ENCODE results near the gene TALDO1.

The TALDO1 gene

DNA sequence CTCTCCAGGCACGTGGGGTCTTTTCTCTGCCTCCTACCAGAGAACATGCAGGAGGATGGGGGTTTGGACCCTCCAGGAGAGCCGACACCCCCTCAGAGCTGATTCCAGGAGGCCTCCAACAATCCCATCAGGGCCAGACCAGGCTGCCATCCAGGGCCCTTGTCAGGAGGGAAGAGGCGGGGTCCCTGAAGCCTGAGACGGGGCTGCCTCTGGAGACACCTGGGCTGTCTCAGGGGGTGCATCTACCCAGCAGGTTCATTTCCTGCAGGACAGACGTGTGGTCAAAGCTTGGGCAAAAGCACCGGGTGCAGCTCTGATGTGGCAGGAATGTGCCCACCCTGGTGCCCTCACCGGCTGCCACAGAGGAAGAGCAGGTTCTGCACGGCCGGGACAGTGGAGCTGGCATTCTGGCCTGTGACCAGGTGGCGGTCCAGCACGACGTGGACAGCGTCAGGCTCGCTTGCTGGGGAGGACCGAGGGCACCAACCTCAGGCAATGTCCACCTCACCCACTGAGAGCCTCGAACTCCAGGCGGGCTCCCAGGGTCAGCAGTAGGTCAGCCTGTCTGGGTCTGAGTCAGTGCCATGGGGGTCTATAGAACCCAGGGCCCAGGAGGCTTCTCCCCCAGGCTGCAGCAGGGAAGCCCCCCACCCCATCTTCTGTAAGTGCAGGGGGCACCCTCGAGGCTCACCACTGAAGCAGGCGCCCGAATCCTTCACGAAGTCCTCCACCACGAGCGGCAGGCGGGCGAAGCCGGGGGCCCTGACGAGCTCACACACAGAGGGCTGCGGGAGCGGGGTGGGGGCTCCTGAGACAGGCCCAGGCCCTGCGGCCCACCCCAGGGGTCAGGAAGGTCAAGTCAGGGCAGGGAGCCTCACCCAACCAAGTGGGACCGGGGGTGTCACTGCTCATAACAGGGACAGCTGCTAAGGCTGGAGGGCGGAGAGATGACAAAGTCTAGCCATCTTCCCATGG, 23.7 kb downstream of the TALDO1 start:
- DNase-seq: no peak

DNA sequence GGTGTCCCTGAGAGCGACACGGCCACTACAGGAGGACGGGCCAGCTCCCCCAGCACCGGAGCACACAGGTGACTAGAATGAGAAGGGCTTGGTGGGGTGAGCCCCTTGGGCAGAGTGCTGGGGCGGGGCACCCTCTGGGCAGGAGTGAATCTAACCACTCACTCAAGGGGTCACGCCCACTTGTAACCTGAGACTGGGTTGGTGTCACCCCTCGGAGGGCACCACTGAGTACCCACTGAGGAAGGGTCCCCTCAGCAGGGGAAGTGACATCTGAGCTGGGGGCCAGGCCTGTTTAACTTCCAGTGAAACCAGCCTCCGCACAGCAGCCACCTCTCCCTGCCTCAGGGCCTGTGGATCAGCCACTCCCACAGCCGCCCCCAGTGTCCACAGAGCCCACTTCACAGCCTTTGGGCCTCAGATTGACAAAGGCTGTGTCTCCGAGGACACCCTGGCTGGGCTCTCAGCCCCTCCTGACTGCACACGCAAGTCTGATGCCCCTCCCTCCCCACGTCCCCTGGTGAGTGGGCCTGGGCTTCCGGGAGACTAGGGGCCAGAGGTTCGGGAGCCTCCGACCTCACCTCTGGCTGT, 24.4 kb downstream of the TALDO1 start:
- DNase-seq: no peak

DNA sequence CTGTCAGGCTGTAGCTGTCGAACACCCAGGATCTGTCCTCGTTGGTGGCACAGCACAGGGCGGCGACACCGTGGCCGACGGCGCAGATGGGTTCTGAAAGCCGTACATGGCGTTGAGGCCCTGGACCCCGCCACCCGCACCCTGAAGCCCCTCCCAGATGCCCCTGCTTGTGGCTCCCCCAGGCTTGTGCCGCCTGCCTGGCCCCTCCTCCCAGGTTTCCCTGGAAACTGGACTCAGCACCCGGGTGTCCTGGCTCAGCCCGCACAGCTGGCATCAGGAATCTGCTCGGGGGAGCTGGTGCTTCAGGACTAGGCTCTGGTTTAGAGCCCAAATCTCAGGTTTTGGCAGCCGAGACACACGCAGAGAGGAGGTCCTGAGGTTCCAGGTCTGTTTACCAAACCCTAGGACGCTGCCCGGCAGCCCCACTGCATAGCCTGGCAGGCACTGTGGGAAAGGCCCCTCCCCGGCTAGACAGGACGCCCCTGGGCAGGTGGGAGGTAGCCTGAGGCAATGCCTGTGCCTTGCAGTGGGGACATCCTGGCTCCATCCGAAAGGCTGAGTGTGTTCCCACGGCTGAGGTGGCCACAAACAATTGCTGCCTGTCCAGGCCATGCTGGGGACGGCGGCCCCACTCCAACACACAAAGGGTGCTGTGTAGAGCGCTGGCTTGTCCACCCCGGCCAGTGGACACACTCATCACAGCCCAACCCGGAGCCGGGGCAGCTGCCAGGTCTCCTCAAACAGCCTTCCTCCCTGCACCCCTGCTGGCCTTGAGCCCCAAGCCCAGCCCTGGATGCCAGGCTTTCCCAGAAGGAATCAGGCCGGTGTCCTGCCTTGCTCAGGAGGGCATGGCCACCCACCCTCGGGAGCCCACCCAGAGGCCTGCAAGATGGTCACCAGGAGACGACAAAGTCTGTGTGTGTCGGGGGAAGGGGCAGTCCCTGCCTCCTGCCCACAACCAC, 25.4 kb downstream of the TALDO1 start:
- no peak for DNase-seq

DNA sequence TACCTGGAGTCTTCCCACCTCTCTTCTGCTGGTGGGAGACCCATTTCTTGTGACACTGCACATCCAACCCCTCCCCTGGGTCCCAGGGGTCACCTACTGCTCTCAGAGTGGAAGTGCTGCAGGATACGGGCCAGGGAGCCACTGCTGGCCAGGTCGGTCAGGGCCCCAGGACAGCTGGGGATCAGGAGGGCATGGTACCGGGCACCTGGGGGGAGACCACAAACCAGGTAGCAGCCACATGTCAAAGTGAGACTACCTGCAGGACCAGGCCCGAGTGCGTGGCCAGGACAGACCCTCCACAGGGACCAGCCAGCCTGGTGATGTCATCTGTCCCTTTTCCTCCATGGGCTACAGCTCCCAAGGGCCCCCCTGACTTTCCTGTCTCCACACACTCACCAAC, 26.2 kb downstream of the TALDO1 start:
- no peak for DNase-seq

DNA sequence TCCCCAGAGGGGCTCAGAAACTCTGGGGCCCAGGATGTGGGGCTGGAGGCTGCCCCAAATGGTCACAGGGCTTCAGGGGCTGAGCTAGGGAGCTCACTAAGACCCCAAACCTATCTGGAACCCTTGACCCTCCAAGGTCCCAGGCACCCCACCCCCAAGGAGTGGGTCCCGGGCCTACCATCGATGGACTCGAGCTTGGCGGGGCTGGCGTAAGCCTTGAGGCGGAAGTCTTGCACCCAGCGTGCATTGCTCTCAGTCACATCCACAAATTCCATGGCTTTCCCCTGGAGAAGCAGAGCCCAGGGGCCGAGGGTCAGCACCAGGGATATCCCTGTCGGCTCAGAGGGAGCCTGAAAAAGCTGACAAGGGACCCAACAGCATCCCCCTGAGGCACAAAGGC, 26.6 kb downstream of the TALDO1 start:
- DNase-seq: no peak

DNA sequence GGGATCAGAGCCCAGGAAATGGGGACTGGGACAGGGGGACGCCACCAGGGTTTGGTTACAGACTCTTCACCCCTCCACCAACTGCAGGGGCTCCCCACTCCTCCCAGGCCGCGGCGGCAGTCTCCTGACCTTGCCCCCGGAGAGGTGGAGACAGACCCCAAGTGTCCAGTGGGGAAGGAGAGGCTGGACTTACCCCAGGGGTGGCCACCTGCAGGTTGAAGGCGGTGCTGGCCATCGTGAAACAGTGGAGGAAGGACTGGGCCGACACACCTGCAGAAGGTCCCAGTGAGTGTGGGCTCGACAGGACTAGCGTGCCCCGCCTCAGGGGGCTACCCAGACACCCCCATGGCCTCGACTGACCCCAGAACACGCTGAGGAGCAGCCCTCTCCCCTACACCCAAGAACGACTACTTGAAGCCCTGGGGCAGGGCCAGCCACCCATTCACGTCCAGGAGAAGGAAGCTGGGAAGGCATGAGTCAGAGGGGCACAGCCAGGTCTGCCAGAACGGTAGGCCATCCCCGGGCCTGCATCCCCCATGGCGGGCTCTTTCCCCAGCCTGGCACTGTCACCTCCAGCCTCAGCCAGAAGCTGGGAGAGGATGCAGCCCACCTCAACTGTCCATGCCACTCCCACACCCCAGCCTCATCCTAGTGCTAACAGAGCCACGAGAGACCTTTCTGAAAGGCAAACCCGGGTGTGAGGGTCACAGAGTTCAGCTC, 27.8 kb downstream of the TALDO1 start:
- DNase-seq: no peak

DNA sequence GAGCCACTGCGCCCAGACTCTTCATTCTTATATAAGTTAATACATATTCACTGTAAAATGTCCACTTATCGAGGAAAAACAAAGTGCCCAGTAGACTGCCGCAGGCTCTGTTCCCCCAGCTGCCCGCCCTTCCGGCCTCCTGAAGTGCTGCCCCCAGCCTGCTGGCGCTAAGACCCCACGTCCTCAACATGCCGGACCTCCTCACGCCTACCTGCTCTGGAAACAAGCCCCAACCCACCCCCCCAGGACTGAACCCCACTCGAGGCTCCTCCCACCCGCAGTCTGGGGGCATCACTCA, 28.9 kb downstream of the TALDO1 start:
- no peak for DNase-seq

DNA sequence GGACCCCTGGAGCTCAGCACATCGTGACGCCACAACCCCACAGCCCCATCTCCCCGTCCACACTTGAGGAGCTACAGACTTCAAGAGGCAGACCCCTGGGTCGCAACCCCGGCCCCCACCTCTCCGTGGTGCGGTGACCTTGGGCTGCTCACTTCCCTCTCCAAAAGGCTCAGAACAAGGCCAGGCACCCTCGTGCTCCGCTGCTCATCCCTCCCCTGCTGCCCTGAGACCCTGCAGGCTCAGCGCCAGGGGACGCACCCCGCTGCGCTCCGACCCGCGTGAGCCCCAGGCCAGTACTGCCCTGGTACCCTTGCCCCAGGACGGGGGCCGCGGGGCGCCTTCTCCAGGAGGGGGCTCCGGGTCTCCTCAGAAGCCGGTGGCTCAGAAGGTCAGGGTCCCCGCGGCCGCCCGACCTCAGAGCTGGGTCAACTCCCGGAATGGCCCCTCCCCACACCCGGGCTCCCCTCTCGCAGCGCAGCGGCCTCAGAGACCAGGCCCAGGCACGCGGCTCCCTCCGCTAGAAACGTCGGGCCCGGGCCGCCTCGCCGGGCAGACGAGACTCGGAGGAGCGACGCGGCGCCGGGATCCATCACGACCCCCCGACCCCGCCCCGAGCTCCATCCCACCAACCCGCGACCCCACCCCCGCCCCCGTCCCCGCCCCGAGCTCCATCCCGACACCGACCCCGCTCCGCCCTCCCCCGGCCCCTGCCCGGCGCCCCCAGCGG, 29.5 kb downstream of the TALDO1 start:
- DNase-seq: no peak

DNA sequence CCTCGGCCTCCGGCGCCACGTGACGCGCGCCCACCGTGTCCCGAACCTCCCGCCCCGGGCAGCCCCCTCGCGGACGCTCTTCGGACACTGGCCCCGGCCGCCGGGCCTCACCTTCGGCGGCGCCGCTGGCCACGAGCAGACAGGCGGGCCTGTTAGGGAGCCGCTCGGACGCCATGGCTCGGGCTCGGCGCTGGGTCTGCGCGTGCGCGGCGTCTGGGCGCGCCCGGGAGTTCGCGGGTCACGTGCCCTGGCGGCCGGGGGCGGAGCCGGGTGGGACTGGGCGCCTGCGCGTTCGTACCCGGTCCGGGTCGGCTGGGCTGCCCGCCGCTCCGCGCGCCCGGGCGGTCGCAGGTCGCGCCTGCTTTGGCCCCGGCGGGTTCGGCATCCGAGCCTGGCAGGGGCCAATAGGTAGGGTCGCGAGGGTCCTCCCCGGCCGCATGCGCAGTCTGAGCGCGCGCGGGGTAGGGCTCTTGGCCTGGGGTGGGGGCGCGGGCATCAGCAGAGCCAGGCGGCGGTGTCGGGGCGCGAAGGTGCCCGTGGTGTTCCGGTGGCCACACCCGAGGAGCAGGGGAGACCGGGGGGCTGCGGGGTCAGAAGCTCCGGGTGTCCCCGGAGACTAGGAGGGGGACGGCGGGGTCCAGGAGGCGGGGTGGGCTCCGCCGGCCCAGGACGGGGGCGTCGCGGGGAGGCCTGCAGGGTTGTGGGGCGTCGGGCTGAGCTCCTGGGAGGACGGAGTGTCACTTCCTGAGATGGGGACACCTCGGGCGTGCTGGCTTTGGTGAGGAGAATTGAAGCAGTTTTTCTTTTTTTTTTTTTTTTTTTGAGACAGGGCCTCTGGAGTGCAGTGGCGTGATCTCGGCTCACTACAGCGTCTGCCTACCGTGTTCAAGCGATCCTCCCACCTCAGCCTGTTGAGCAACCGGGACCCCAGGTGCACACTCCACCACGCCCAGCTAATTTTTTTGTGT, 30.3 kb downstream of the TALDO1 start, which contains the start of gene GATD1:
TSS of gene GATD1 (minus strand) at position 200 of the 968 bp plus-strand sequence. CDS start at position 175, 25 bp downstream.
- DNase-seq: peak; percentile 92

DNA sequence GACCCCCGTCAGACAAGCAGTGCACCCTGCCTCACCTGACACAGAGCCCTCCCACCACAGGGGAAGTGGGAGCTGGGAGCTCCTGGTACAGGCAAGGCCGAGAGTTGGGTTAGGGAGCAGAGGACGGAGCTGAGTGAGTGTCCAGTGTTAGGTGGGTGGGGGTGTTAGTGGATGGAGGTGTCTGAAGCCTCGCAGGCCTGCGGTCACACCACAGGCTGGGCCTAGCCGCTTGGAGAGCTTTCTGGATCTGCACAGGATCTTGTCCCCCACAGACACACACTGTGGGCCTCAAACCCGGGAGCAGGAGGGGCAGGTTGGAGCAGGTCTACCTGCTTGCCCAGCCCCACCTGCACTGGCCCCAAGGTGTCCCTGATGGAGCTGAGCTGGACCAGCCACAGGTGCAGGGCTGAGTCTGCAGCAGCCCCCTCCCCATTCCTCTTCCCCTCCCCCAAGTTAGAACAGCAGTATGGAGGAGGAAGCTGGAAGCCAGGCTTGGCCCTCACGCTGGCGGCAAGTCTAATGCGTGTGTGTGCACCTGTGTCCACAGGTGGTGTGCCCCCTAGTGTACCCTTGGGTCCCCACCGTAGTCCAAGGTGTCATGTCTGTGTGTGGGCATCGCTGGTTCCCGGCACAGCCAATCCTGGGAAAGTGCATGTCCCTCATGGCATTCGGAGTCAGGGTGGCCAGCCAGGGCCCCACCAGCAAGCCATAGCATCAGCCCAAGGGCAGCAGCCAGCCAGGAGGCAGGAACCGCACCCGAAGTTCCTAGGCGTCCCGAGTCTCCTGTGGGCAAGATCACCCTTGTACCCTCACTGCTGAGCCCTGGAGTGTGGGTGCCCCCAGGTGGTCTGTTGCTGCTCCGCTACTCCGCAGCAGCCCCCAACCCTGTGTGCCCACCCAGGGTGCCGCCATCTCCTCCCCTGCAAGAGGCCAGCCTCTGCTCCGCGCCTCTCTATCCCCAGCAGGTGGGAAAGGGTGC, 32.0 kb downstream of the TALDO1 start:
- no peak for DNase-seq

DNA sequence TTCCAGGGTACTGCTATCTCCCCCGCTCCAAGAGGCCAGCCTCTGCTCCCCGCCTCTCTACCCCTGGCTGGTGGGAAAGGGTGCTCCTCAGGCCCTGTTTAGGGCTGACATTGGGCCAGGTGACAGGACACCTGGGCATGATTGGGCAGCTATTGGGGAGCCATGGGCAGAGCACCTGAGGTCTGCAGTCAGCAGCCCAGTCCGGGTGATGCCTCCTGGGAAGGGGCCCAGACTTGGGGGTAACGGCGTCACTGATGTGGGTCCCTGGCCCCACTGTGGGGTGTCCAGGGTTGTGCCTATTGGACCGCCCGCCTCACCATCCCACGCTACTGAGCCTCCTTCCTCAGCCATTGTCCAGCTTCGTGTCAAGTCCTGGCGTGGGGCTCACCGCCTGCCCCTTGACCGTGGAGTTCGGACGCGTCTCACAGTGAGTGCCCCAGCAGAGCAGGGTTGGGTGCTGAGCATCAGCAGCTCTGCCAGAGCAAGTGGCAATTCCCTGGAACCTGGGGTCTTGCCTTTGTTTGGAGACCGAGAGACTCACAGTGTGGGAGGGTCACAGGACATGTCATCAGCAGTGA, 32.8 kb downstream of the TALDO1 start:
- DNase-seq: no peak

DNA sequence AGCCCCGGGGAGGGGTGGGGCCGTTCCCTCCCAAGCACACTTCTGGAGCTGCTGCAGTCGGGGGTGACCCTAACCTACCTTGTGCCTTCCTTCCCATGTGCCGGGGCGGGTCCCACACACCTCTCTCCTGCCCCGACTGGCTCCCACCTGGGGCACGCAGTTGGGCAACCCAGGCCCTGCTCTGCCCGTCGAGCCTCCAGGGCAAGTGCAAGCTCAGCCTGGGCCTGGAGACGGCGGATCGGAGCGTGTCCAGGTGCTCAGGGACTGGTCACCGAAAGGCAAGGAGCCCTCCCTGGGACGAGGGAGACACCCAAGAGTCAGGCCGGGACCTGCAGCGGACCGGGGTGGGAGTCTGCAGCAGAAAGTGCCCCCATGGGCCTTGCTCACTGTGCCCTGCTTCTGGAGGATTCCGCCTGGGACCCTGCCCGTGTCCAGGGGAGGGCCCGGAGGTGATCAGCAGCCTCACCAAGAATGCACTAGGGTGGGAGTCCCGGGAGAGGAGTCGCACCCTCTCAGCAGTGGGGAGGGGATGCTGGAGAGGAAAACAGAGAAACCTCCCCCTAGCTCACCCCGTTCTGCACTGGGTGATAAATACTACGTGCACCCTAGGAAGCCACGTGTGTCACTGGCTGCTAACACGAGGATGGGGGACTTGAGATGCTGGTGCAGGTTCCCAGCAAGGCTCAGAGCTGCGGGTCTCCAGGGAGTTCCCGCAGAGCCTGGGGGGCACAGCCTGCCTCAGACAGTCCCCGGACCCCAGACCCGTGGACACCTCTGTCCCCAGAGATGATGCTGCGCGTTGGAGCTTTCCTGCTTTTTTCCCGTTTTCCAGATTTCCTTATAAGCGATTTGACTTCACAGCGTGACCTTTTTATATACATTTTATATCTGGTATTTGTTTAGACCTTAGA, 35.3 kb downstream of the TALDO1 start:
- DNase-seq: no peak

DNA sequence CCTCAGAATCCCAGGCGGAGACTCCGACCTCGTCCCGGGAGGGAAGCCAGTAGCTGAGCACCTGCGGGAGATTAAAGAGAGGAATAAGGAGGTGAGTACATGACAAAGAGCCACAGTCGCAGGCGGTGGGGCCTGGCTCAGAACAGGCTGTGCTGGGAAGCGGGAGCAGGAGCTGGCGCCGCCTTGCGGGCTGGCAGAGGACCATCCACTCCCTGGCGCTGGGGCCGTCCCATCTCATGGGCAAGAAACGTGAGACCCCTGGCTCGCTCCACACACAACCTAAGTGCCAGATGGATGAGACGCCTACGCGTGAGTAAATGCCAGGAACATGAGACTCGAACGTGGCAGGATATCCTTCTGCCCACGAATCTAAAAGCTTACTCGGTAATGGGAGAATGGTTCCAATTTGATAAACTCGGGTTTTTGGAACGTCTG, 36.3 kb downstream of the TALDO1 start:
- no peak for DNase-seq

DNA sequence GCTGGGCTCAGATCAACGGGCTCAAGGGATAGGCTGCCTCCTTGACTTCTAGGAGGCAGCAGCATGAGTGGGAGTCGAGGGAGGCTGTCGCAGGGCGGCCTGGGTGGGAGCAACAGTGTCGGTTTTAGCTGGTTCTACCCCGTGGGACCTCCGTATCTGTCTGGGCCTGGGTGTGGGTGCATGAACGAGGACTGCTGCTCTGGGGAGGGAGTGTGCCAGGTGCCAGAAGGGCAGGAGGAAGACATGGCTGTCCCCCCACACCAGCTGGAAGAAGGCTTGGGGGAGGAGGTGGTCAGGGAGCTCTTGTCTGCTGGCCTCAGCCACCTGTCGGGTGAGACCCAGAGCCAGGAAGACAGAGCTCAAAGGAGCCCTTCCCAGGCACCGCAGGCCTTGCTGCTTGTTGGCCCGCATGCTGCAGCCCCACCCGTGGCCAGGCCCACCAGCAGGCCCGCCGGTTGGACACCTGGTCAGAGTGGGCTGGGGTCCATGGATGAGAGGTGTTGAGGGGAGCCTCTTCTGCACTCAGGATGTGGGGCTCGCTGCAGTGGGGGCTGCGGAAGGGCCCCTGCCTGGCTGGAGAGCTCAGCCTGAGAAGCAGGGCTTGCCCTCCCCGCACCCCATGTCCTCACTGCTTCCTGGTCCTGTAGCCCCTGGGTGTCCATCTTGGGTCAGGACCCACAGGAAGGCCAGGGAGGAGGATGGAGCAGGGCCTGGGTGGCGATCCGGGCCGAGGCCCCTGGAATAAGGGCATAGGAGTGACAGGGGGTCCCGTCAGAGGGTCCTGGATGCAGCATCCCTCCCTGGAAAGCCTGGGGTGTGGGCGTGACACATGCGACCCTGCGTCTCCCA, 39.2 kb downstream of the TALDO1 start:
- no peak for DNase-seq

DNA sequence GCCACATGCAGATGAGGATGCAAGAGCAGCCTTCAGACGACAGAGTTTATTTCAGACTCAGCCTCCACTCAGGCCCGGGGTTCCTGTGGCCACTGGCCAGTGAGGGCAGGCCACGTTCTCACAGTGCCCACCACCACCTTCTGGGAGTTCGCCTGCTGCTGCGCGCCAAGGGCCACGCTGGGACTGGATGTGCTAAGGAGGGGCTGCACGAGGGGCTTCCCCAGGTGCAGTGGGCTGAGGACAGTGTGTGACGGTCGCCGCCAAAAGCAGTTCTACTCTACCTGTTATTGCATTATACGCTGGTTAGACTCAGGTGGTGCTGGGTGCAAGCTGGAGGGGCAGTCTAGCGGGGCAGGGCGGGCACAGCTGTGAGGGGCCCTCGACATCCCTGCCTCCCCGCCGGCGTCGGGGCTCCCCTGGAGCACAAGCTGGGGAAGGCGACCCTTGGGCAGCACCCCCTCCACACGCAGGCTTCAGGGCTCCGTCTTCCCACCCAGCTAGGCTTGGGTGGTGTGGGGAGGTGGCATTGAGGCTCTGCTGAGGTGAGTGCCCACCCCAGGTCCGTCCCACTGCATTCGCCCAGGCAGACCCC, 39.9 kb downstream of the TALDO1 start:
- no peak for DNase-seq

DNA sequence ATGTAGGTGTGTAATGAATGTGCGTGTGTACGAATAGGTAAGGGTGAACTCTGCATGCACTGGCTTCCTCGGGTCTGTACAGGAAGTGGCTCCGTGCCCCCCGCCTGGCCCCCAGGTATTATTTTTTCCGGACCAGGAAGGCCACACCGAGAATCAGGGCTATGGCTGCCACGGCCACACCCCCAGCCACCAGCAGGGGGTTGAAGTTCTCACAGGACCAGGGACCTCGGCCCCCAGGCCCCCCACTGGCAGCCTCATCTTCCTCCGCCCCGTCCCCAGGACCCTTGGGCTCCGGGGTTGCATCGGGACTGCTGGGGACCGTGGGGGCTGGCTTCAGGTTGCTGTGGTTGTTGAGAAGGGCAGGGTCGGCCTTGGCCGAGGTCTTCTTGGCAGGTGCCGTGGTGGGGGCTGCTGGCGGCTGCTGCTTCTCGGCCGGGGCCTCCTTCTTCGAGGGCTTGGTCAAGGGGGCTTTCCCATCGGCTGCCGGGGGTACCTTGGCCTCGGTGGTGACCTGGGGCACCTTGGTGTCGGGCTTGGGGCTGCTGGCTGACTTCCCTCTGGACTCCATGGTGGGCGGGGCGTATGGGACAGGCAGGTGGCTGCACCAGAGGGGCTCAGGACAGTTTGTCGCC, 40.9 kb downstream of the TALDO1 start:
- DNase-seq: no peak
